ENCODE data around the gene INCENP. TPM values are rescaled to one million over a fixed set of nuclear protein-coding genes. Genes with fewer than 3 reads are reported as not detected.

The INCENP gene
- total RNA-seq, 2 donors from 2014 or later: 10.3 to 33.7 TPM

DNA sequence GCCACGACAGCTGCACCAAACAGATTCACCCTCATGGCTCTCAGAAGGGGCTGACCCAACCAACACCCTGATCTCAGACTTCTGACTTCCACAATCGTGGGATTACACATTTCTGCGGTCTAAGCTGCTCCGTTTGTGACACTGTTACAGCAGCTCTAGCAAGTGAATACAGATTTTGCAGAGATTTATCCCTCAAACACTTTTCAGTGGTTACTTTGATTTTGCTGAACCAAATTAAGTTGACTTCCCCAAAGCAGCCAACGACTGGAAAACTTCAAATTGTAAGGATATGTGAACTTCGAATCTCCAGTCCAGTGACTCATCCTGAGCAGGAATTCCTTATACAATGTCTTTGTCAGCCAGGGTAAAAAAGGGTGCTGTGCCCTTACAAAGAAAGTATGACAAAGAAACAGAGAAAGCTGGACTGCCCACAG lies 14.8 kb upstream of the INCENP start:
- no peak for DNase-seq (ENCODE audit: low spot score)
- Histone ChIP-seq H3K4me3 (no peak overlapping the region), H3K36me3 (no peaks in the 10 kb centered on the region), H3K4me1 (replicated peaks) (no peaks in the 10 kb centered on the region), H3K27ac (no peak overlapping the region), H3K27me3 (replicated peaks; ENCODE audit: insufficient read depth) (no peaks in the 10 kb centered on the region), H3K9me3 (no peaks in the 10 kb centered on the region)
- WGBS: 69% methylated on average over 6 of the region's 6 CpGs
- no peak for TF ChIP-seq CTCF (IDR thresholded peaks at IDR 0.05)
- TF ChIP-seq POLR2A (IDR thresholded peaks at IDR 0.05): no peak
- TF ChIP-seq POLR2AphosphoS5 (IDR thresholded peaks at IDR 0.05): no peak
- intact Hi-C loops (cut with DNase I): loop anchor here (5.0 kb wide), 3 partner anchors 212 to 362 kb away; no protein-coding TSS in a partner anchor

- WGBS: 72% methylated on average over 5 of the region's 5 CpGs
- no peaks in the 10 kb centered on the region for H3K9me3 ChIP-seq
- no peak overlapping the region for H3K4me3 ChIP-seq
- H3K4me1 ChIP-seq (replicated peaks): no peaks in the 10 kb centered on the region
- intact Hi-C loops (cut with DNase I): no loop called here
- no peaks in the 10 kb centered on the region for H3K36me3 ChIP-seq
- no peak for DNase-seq (ENCODE audit: low spot score)
- no peak overlapping the region for H3K27ac ChIP-seq
- no peak for TF ChIP-seq POLR2A (IDR thresholded peaks at IDR 0.05)
- no peak for TF ChIP-seq POLR2AphosphoS5 (IDR thresholded peaks at IDR 0.05)
- no peak for TF ChIP-seq CTCF (IDR thresholded peaks at IDR 0.05)
- no peaks in the 10 kb centered on the region for H3K27me3 ChIP-seq (replicated peaks; ENCODE audit: insufficient read depth)
Observed at GRCh38 chr11:62115085-62115694, 8.6 kb upstream of the INCENP start.

DNA sequence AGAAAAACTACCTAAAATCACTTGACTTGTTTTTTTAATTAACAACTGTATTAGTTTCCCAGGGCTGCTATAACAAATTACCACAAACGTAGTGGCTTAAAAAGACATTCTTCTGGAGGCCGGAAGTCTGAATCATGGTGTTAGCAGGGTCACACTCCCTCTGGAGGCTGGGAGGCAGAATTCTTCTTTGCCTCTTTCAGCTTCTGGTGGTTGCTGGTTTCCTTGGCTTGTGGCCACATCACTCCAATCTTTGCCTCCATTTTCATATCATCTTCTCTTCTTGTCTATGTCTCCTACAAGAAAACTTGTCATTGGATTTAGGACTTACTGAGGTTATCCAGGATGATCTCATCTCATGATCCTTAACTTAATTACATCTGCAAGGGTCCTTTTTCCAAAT lies 7.4 kb upstream of the INCENP start:
- WGBS: 41% methylated on average over 2 of the region's 2 CpGs
- Histone ChIP-seq H3K27ac (no peak overlapping the region), H3K4me1 (replicated peaks) (no peaks in the 10 kb centered on the region), H3K4me3 (no peak overlapping the region), H3K36me3 (no peaks in the 10 kb centered on the region), H3K9me3 (no peaks in the 10 kb centered on the region), H3K27me3 (replicated peaks; ENCODE audit: insufficient read depth) (no peaks in the 10 kb centered on the region)
- intact Hi-C loops (cut with DNase I): no loop called here
- DNase-seq (ENCODE audit: low spot score): no peak
- no peak for TF ChIP-seq CTCF (IDR thresholded peaks at IDR 0.05)
- no peak for TF ChIP-seq POLR2AphosphoS5 (IDR thresholded peaks at IDR 0.05)
- TF ChIP-seq POLR2A (IDR thresholded peaks at IDR 0.05): no peak

- Histone ChIP-seq H3K9me3 (no peaks in the 10 kb centered on the region), H3K4me1 (replicated peaks) (no peaks in the 10 kb centered on the region), H3K4me3 (no peak overlapping the region), H3K27ac (no peak overlapping the region), H3K36me3 (no peaks in the 10 kb centered on the region), H3K27me3 (replicated peaks; ENCODE audit: insufficient read depth) (no peaks in the 10 kb centered on the region)
- intact Hi-C loops (cut with DNase I): no loop called here
- DNase-seq (ENCODE audit: low spot score): no peak
- TF ChIP-seq CTCF (IDR thresholded peaks at IDR 0.05) (no peak), POLR2AphosphoS5 (IDR thresholded peaks at IDR 0.05) (no peak), POLR2A (IDR thresholded peaks at IDR 0.05) (no peak)
- WGBS: 60% methylated on average over 3 of the region's 3 CpGs
Observed at GRCh38 chr11:62119569-62119968, 4.2 kb upstream of the INCENP start.

DNA sequence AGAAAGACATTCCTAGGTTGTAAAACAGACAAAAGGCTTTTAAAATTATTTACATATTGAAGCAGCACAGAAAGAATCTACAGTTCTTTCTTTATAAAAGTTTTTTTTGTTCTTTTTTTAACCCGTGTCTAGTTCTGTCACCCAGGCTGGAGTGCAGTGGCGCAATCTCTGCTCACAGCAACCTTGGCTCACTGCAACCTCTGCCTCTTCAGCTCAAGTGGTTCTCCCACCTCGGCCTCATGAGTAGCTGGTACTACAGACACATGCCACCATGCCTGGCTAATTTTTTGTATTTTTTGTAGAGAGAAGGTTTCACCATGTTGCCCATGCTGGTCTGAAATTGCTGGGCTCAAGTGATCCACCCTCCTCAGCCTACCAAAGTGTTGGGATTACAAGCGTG lies 3.8 kb upstream of the INCENP start:
- no peak for DNase-seq (ENCODE audit: low spot score)
- Histone ChIP-seq H3K4me3 (no peak overlapping the region), H3K27me3 (replicated peaks; ENCODE audit: insufficient read depth) (no peaks in the 10 kb centered on the region), H3K9me3 (no peaks in the 10 kb centered on the region), H3K4me1 (replicated peaks) (no peaks in the 10 kb centered on the region), H3K27ac (no peak overlapping the region), H3K36me3 (no peaks in the 10 kb centered on the region)
- no peak for TF ChIP-seq CTCF (IDR thresholded peaks at IDR 0.05)
- no peak for TF ChIP-seq POLR2A (IDR thresholded peaks at IDR 0.05)
- no peak for TF ChIP-seq POLR2AphosphoS5 (IDR thresholded peaks at IDR 0.05)
- WGBS: 57% methylated on average over 4 of the region's 4 CpGs
- intact Hi-C loops (cut with DNase I): no loop called here
